ENCODE measurements around the gene RYR2. TPM values are rescaled to one million over a fixed set of nuclear protein-coding genes. Genes with fewer than 3 reads are reported as not detected.
"Not testable (repeated sequence)": the region's sequence is repeated elsewhere in the genome, so short reads cannot be mapped to it uniquely, and the experiment has no call there.

Gene RYR2
- total and polyA plus RNA-seq, 2 experiments from 2014 or later: 0.50 to 0.95 TPM

DNA sequence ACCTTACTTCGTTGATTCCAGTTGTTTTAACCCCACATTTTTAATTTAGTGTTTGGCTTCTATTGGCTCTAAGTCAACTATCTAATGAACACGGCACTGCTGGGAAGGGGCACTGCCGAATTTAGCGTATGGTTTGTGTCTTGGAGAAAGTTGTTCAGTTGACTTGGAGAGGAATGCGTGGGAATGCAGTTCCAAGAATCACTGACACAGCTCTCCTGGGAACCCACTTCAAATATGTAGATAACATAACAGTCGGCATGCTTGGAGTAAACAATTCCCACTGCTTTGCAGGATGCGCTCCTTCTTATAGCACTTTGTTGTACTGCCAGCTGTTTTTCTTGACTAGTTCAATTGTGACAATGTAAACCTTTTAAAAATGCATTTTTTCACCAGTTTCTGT, 104.3 kb downstream of the RYR2 start:
- 33% methylated on average over 7 of the region's 7 CpGs for WGBS (ENCODE audit: low lambda C conversion rate, missing lambda C conversion rate)
- Histone ChIP-seq H4K20me1 (ENCODE audit: insufficient read depth, poor library complexity, severe bottlenecking) (no peaks in the 10 kb centered on the region), H3K4me2 (peak overlapping the region; percentile 51), H2AFZ (no peak overlapping the region), H3K36me3 (replicated peaks; ENCODE audit: insufficient read depth, low read depth) (no peaks in the 10 kb centered on the region), H3K79me2 (no peaks in the 10 kb centered on the region), H3K4me1 (ENCODE audit: insufficient read depth) (peaks cover 6% of the 10 kb centered on the region), H3K27ac (peak overlapping the region; percentile 13), H3K27me3 (no peaks in the 10 kb centered on the region), H3K9me2 (replicated peaks; ENCODE audit: insufficient read depth) (no peaks in the 10 kb centered on the region), H3K9me3 (ENCODE audit: low read depth) (no peaks in the 10 kb centered on the region), H3K4me3 (no peak overlapping the region)
- DNase-seq (ENCODE audit: low spot score): peak; percentile 29
- TF ChIP-seq EZH2 (IDR thresholded peaks at IDR 0.05; ENCODE audit: borderline replicate concordance): no peak
- TF ChIP-seq EZH2phosphoT487 (IDR thresholded peaks at IDR 0.05; ENCODE audit: low read depth, severe bottlenecking, unreplicated experiment): no peak
- TF ChIP-seq, protein P1, sequence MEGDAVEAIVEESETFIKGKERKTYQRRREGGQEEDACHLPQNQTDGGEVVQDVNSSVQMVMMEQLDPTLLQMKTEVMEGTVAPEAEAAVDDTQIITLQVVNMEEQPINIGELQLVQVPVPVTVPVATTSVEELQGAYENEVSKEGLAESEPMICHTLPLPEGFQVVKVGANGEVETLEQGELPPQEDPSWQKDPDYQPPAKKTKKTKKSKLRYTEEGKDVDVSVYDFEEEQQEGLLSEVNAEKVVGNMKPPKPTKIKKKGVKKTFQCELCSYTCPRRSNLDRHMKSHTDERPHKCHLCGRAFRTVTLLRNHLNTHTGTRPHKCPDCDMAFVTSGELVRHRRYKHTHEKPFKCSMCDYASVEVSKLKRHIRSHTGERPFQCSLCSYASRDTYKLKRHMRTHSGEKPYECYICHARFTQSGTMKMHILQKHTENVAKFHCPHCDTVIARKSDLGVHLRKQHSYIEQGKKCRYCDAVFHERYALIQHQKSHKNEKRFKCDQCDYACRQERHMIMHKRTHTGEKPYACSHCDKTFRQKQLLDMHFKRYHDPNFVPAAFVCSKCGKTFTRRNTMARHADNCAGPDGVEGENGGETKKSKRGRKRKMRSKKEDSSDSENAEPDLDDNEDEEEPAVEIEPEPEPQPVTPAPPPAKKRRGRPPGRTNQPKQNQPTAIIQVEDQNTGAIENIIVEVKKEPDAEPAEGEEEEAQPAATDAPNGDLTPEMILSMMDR (IDR thresholded peaks at IDR 0.05; ENCODE audit: poor library complexity): no peak

DNA sequence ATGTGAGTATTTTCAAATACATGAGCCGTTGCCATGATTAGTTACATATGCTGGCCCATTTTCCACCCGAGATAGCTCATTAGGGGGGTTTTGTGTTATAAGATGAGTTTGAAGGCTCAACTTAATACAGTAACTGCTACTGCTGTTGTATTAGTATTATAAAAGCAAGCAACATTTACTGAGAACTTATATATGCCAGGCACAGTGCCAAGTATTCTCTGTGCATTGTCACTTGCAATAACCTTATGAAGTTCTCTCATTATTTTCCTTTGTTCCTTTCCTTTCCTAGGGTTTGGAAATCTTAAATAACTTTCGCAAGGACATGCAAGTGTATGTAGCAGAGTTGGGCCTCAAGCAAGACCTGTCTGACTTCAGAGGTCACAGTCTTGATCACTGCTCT, 107.9 kb downstream of the RYR2 start:
- Histone ChIP-seq H3K27ac (no peak overlapping the region), H4K20me1 (ENCODE audit: insufficient read depth, poor library complexity, severe bottlenecking) (no peaks in the 10 kb centered on the region), H3K79me2 (no peaks in the 10 kb centered on the region), H3K27me3 (no peaks in the 10 kb centered on the region), H3K4me1 (ENCODE audit: insufficient read depth) (peaks cover 6% of the 10 kb centered on the region), H3K9me2 (replicated peaks; ENCODE audit: insufficient read depth) (no peaks in the 10 kb centered on the region), H3K9me3 (ENCODE audit: low read depth) (no peaks in the 10 kb centered on the region), H2AFZ (no peak overlapping the region), H3K36me3 (replicated peaks; ENCODE audit: insufficient read depth, low read depth) (no peaks in the 10 kb centered on the region), H3K4me3 (no peak overlapping the region), H3K4me2 (no peak overlapping the region)
- 79% methylated on average over 3 of the region's 3 CpGs for WGBS (ENCODE audit: low lambda C conversion rate, missing lambda C conversion rate)
- no peak for TF ChIP-seq EZH2phosphoT487 (IDR thresholded peaks at IDR 0.05; ENCODE audit: low read depth, severe bottlenecking, unreplicated experiment)
- TF ChIP-seq, protein P1 (IDR thresholded peaks at IDR 0.05; ENCODE audit: poor library complexity): no peak
- no peak for TF ChIP-seq EZH2 (IDR thresholded peaks at IDR 0.05; ENCODE audit: borderline replicate concordance)
- DNase-seq (ENCODE audit: low spot score): no peak

DNA sequence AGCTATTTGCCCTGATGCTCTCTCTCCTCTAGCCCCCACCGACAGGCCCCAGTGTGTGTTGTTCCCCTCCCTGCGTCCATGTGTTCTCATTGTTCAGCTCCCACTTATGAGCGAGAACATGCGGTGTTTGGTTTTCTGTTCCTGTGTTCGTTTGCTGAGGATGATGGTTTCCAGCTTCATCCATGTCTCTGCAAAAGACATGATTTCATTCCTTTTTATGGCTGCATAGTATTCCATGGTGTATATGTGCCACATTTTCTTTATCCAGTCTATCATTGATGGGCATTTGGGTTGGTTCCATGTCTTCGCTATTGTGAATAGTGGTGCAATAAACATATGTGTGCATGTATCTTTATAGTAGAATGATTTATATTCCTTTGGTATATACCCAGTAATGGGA, 110.0 kb downstream of the RYR2 start:
- not testable (repeated sequence) for H3K4me2 ChIP-seq; H3K27ac ChIP-seq; H3K27me3 ChIP-seq; DNase-seq (ENCODE audit: low spot score); H3K36me3 ChIP-seq (replicated peaks; ENCODE audit: insufficient read depth, low read depth); H4K20me1 ChIP-seq (ENCODE audit: insufficient read depth, poor library complexity, severe bottlenecking); H3K4me3 ChIP-seq; H3K79me2 ChIP-seq; H3K9me2 ChIP-seq (replicated peaks; ENCODE audit: insufficient read depth); H3K9me3 ChIP-seq (ENCODE audit: low read depth); H2AFZ ChIP-seq; H3K4me1 ChIP-seq (ENCODE audit: insufficient read depth)
- 95% methylated on average over 6 of the region's 6 CpGs for WGBS (ENCODE audit: low lambda C conversion rate, missing lambda C conversion rate)

DNA sequence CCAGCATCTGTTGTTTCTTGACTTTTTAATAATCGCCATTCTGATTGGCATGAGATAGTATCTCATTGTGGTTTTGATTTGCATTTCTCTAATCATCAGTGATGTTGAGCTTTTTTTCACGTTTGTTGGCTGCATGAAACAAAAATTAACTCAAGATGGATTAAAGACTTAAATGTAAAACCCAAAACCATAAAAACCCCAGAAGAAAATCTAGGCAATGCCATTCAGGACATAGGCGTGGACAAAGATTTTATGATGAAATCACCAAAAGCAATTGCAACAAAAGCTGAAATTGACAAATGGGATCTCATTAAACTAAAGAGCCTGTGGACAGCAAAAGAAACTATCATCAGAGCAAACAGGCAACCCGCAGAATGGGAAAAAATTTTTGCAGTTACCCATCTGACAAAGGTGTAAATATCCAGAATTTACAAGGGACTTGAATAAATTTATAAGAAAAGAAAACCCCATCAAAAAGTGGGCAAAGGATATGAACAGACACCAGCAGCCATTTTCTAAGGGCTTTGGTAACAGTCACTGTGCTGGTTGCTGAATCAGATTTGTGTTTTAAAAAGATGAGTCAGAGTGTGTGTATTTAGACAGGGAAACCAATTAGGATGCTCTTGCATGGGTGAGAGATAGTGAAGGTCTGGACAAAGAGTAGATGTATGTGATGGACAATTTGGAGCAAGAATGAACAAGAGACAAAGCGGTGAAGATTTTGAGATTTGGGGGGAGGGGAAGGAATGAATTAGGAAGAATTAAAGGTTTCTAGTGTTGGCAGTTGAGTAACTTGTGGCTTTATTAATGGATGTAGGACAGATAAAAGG, 110.7 kb downstream of the RYR2 start:
- H3K9me2 ChIP-seq (replicated peaks; ENCODE audit: insufficient read depth): no peaks in the 10 kb centered on the region
- TF ChIP-seq EZH2phosphoT487 (IDR thresholded peaks at IDR 0.05; ENCODE audit: low read depth, severe bottlenecking, unreplicated experiment): no peak
- TF ChIP-seq, protein P1 (IDR thresholded peaks at IDR 0.05; ENCODE audit: poor library complexity): no peak
- TF ChIP-seq EZH2 (IDR thresholded peaks at IDR 0.05; ENCODE audit: borderline replicate concordance): no peak
- H3K4me2 ChIP-seq: no peak overlapping the region
- no peak overlapping the region for H3K27ac ChIP-seq
- no peaks in the 10 kb centered on the region for H3K9me3 ChIP-seq (ENCODE audit: low read depth)
- no peak overlapping the region for H3K4me3 ChIP-seq
- no peaks in the 10 kb centered on the region for H4K20me1 ChIP-seq (ENCODE audit: insufficient read depth, poor library complexity, severe bottlenecking)
- H3K79me2 ChIP-seq: no peaks in the 10 kb centered on the region
- H3K4me1 ChIP-seq (ENCODE audit: insufficient read depth): peaks cover 6% of the 10 kb centered on the region
- DNase-seq (ENCODE audit: low spot score): no peak
- WGBS (ENCODE audit: low lambda C conversion rate, missing lambda C conversion rate): 84% methylated on average over 5 of the region's 5 CpGs
- H3K27me3 ChIP-seq: no peaks in the 10 kb centered on the region
- no peaks in the 10 kb centered on the region for H3K36me3 ChIP-seq (replicated peaks; ENCODE audit: insufficient read depth, low read depth)
- no peak overlapping the region for H2AFZ ChIP-seq

Data from hepatocyte (in vitro differentiated cells).